Breast epithelium (tissue), 3 donors: ENCODE data around the gene CAMK2A.

Experiments used
- POLR2A ChIP-seq: fragments of 450-650 bp; IDR thresholded peaks from one replicate; pipeline ENCODE4 v1.6.1; 2016; ENCODE audit warnings: antibody characterized with exemption, mild to moderate bottlenecking, moderate library complexity
- POLR2AphosphoS5 ChIP-seq, 3 donors: sonication (generic); formaldehyde crosslinking; IDR thresholded peaks; one replicate each; pipeline ENCODE4 v1.6.1; 2017; ENCODE audit warnings: antibody characterized with exemption in 3 of 3
- TF ChIP-seq, protein P1 (sequence below), 3 donors: fragments of 450-650 bp; IDR thresholded peaks; one replicate each; pipeline ENCODE4 v1.5.1; 2016 to 2017; ENCODE audit warnings: antibody characterized with exemption in 3 of 3, mild to moderate bottlenecking in 3 of 3, moderate library complexity in 3 of 3

DNA sequence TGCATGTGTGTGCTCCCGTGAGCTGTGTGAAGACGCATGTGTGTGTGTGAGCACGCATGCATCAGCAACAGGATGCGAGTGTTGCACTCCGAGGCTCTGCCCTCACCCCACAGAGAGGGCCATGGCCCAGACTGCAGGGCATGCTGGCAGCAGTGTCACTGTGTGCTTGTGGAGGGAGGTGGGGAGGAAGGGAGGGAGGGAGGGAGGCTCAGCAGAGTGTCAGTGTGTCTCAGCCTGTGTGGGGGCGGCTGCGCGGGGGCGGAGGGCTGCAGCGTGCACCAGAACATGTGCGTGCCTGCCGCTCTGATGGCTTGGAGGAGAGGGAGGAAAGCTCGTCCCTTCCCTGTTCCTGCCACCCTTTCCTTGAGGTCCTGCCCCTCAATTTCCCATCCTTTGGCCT lies 5.3 kb downstream of the CAMK2A start:
- no peak for TF ChIP-seq POLR2AphosphoS5 (IDR thresholded peaks at IDR 0.05)
- TF ChIP-seq, protein P1, sequence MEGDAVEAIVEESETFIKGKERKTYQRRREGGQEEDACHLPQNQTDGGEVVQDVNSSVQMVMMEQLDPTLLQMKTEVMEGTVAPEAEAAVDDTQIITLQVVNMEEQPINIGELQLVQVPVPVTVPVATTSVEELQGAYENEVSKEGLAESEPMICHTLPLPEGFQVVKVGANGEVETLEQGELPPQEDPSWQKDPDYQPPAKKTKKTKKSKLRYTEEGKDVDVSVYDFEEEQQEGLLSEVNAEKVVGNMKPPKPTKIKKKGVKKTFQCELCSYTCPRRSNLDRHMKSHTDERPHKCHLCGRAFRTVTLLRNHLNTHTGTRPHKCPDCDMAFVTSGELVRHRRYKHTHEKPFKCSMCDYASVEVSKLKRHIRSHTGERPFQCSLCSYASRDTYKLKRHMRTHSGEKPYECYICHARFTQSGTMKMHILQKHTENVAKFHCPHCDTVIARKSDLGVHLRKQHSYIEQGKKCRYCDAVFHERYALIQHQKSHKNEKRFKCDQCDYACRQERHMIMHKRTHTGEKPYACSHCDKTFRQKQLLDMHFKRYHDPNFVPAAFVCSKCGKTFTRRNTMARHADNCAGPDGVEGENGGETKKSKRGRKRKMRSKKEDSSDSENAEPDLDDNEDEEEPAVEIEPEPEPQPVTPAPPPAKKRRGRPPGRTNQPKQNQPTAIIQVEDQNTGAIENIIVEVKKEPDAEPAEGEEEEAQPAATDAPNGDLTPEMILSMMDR (IDR thresholded peaks at IDR 0.05) = no peak
- no peak for TF ChIP-seq POLR2A
